ENCODE results near the gene ATP5F1D. TPM values are rescaled to one million over a fixed set of nuclear protein-coding genes. Genes with fewer than 3 reads are reported as not detected.

ATP5F1D gene
- total RNA-seq, 1 experiment from 2014 or later: 179 TPM

DNA sequence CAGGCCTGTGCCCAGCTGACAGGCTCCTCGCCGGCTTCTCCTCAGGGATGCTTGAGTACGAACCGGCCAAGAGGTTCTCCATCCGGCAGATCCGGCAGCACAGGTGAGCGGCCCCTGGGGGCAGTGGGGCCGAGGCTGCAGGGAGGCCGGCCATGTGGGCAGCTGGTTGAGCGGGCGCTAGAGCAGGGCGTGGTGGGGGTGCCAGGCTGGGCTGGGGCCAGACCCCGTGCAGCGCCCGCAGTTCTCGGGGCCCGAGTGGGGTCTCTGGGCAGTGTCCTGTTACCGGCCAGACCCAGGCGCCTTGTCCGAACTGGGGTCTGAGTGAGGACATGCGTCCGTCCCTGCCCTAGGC lies 19.7 kb upstream of the ATP5F1D start:
- Histone ChIP-seq H3K18ac (ENCODE audit: insufficient read length, low read depth, low read length) (no peak overlapping the region), H3K4me2 (ENCODE audit: insufficient read depth, insufficient read length, low read length) (no peak overlapping the region), H3K23me2 (ENCODE audit: insufficient read length, low read depth, low read length, poor library complexity, severe bottlenecking) (no peaks in the 10 kb centered on the region), H4K20me1 (ENCODE audit: control insufficient read depth, insufficient read depth, insufficient read length) (no peaks in the 10 kb centered on the region), H3K4ac (ENCODE audit: low read depth, low read length) (no peak overlapping the region), H2BK20ac (ENCODE audit: low read depth, low read length, poor library complexity, severe bottlenecking) (no peak overlapping the region), H2BK12ac (ENCODE audit: insufficient read length, low read depth, low read length) (no peak overlapping the region), H3K56ac (ENCODE audit: insufficient read length, low read depth, low read length) (no peak overlapping the region), H3K9me3 (ENCODE audit: control insufficient read depth, low read depth, low read length) (no peaks in the 10 kb centered on the region), H3K23ac (ENCODE audit: insufficient read length, low read depth, low read length) (no peak overlapping the region), H2BK120ac (ENCODE audit: low read depth, low read length, poor library complexity, severe bottlenecking) (no peak overlapping the region), H3T11ph (ENCODE audit: low read length) (no peak overlapping the region), H2BK5ac (ENCODE audit: insufficient read length, low read length) (no peak overlapping the region), H3K27me3 (ENCODE audit: insufficient read depth, low read length) (no peaks in the 10 kb centered on the region), H2BK15ac (ENCODE audit: low read depth, low read length) (no peak overlapping the region), H3K14ac (ENCODE audit: insufficient read depth, low read length) (no peak overlapping the region), H4K91ac (ENCODE audit: insufficient read length, low read depth, low read length) (no peak overlapping the region), H2AK5ac (ENCODE audit: insufficient read length, low read length) (no peak overlapping the region), H3K79me1 (ENCODE audit: insufficient read depth, low read depth, low read length, poor library complexity, severe bottlenecking) (peaks cover 4% of the 10 kb centered on the region), H4K8ac (replicated peaks; ENCODE audit: insufficient read length, low read depth, low read length) (no peak overlapping the region), H2AFZ (ENCODE audit: low read length) (no peak overlapping the region), H3K79me2 (ENCODE audit: insufficient read depth, low read length) (peaks cover 2% of the 10 kb centered on the region; the same call in 1 of the 2 replicates), H4K5ac (ENCODE audit: insufficient read length, low read depth, low read length) (no peak overlapping the region), H3K27ac (ENCODE audit: insufficient read length, low read depth, low read length) (no peak overlapping the region), H3K9ac (ENCODE audit: extremely low read depth, insufficient read length, low read length) (no peak overlapping the region), H3K4me1 (ENCODE audit: insufficient read depth, low read length) (no peaks in the 10 kb centered on the region)
- H3K36me3 Mint-ChIP-seq (ENCODE audit: insufficient read depth in 1 of 3, low read depth in 3 of 3): peaks cover 2 to 9% (median 6%) of the 10 kb centered on the region in 3 experiments; a peak in 5 of 7 replicates
- no peak for DNase-seq
- no peaks in the 10 kb centered on the region for H3K27me3 Mint-ChIP-seq (ENCODE audit: low read depth)
- H3K4me1 Mint-ChIP-seq: peaks cover 3 to 11% of the 10 kb centered on the region in 2 experiments; a peak in 3 of 4 replicates
- H3K9me3 Mint-ChIP-seq: no peaks in the 10 kb centered on the region
- TF ChIP-seq, protein P1, sequence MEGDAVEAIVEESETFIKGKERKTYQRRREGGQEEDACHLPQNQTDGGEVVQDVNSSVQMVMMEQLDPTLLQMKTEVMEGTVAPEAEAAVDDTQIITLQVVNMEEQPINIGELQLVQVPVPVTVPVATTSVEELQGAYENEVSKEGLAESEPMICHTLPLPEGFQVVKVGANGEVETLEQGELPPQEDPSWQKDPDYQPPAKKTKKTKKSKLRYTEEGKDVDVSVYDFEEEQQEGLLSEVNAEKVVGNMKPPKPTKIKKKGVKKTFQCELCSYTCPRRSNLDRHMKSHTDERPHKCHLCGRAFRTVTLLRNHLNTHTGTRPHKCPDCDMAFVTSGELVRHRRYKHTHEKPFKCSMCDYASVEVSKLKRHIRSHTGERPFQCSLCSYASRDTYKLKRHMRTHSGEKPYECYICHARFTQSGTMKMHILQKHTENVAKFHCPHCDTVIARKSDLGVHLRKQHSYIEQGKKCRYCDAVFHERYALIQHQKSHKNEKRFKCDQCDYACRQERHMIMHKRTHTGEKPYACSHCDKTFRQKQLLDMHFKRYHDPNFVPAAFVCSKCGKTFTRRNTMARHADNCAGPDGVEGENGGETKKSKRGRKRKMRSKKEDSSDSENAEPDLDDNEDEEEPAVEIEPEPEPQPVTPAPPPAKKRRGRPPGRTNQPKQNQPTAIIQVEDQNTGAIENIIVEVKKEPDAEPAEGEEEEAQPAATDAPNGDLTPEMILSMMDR (conservative IDR thresholded peaks at IDR 0.05): no peak
- no peak overlapping the region for H3K4me3 Mint-ChIP-seq
- no peak overlapping the region for H3K27ac Mint-ChIP-seq
- no CpG with 5 or more reads among the region's 22 CpGs for WGBS (ENCODE audit: extremely low coverage, insufficient read length, low lambda C conversion rate)

Measured in H9 (cell line).